Measurements from ENCODE around the gene RHD.

GRCh38 chr1:25355841-25356395, 83.6 kb downstream of the RHD start:
- TF ChIP-seq, protein P1, sequence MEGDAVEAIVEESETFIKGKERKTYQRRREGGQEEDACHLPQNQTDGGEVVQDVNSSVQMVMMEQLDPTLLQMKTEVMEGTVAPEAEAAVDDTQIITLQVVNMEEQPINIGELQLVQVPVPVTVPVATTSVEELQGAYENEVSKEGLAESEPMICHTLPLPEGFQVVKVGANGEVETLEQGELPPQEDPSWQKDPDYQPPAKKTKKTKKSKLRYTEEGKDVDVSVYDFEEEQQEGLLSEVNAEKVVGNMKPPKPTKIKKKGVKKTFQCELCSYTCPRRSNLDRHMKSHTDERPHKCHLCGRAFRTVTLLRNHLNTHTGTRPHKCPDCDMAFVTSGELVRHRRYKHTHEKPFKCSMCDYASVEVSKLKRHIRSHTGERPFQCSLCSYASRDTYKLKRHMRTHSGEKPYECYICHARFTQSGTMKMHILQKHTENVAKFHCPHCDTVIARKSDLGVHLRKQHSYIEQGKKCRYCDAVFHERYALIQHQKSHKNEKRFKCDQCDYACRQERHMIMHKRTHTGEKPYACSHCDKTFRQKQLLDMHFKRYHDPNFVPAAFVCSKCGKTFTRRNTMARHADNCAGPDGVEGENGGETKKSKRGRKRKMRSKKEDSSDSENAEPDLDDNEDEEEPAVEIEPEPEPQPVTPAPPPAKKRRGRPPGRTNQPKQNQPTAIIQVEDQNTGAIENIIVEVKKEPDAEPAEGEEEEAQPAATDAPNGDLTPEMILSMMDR (IDR thresholded peaks at IDR 0.05) = no peak
- TF ChIP-seq TAF1 (IDR thresholded peaks at IDR 0.05; ENCODE audit: borderline replicate concordance, low read depth, low read length) (no peak), POLR2AphosphoS5 (IDR thresholded peaks at IDR 0.05; ENCODE audit: low read depth, low read length) (no peak), TCF12 (IDR thresholded peaks at IDR 0.05) (no peak), RCOR1 (IDR thresholded peaks at IDR 0.05; ENCODE audit: low read length) (no peak), GABPA (IDR thresholded peaks at IDR 0.05; ENCODE audit: low read depth) (no peak), ZBTB33 (IDR thresholded peaks at IDR 0.05; ENCODE audit: borderline replicate concordance, low read depth) (no peak), GATA2 (CRISPR knock-in tag; IDR thresholded peaks at IDR 0.05) (no peak)
- TF ChIP-seq, protein P2, sequence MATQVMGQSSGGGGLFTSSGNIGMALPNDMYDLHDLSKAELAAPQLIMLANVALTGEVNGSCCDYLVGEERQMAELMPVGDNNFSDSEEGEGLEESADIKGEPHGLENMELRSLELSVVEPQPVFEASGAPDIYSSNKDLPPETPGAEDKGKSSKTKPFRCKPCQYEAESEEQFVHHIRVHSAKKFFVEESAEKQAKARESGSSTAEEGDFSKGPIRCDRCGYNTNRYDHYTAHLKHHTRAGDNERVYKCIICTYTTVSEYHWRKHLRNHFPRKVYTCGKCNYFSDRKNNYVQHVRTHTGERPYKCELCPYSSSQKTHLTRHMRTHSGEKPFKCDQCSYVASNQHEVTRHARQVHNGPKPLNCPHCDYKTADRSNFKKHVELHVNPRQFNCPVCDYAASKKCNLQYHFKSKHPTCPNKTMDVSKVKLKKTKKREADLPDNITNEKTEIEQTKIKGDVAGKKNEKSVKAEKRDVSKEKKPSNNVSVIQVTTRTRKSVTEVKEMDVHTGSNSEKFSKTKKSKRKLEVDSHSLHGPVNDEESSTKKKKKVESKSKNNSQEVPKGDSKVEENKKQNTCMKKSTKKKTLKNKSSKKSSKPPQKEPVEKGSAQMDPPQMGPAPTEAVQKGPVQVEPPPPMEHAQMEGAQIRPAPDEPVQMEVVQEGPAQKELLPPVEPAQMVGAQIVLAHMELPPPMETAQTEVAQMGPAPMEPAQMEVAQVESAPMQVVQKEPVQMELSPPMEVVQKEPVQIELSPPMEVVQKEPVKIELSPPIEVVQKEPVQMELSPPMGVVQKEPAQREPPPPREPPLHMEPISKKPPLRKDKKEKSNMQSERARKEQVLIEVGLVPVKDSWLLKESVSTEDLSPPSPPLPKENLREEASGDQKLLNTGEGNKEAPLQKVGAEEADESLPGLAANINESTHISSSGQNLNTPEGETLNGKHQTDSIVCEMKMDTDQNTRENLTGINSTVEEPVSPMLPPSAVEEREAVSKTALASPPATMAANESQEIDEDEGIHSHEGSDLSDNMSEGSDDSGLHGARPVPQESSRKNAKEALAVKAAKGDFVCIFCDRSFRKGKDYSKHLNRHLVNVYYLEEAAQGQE (IDR thresholded peaks at IDR 0.05; ENCODE audit: low read depth, low read length) = no peak

Measured in SK-N-SH (cell line).